Suprapubic skin (tissue), 4 donors: ENCODE data around the gene TACR3.
"Not testable (repeated sequence)": the region's sequence is repeated elsewhere in the genome, so short reads cannot be mapped to it uniquely, and the experiment has no call there.

Experiments
- POLR2A ChIP-seq, 2 donors: fragments of 450-650 bp; IDR thresholded peaks; one replicate each; pipeline ENCODE4 v1.6.1; 2017; ENCODE audit warnings: antibody characterized with exemption in 2 of 2, mild to moderate bottlenecking in 2 of 2, moderate library complexity in 2 of 2
- POLR2AphosphoS5 ChIP-seq, 3 donors: sonication (generic); formaldehyde crosslinking; IDR thresholded peaks; one replicate each; pipeline ENCODE4 v1.6.1; 2017; ENCODE audit warnings: antibody characterized with exemption in 3 of 3
- TF ChIP-seq, protein P1 (sequence below), 2 donors: fragments of 200-600 bp in 1 of 2; fragments of 450-650 bp in 1 of 2; sonication (generic) in 1 of 2; IDR thresholded peaks; one replicate each; pipeline ENCODE4 v1.5.1; 2016 to 2019; ENCODE audit warnings: antibody characterized with exemption in 2 of 2, mild to moderate bottlenecking in 1 of 2, moderate library complexity in 1 of 2

DNA sequence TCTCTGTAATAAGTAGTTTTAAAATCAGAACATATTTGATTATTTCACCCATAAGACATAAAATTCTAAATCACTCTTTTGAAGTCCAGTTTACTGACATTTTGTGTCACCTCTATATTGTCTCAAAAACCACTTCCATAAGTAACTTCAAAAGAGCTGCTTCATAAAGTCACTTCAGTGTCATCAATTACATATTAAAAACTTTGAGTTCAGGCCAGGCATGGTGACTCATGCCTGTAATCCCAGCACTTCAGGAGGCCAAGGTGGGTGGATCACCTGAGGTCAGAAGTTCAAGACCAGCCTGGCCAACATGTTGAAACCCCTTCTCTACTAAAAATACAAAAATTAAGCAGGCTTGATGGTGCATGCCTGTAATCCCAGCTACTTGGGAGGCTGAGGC lies 53.0 kb downstream of the TACR3 start:
- TF ChIP-seq POLR2AphosphoS5, POLR2A (IDR thresholded peaks at IDR 0.05): not testable (repeated sequence)
- TF ChIP-seq, protein P1, sequence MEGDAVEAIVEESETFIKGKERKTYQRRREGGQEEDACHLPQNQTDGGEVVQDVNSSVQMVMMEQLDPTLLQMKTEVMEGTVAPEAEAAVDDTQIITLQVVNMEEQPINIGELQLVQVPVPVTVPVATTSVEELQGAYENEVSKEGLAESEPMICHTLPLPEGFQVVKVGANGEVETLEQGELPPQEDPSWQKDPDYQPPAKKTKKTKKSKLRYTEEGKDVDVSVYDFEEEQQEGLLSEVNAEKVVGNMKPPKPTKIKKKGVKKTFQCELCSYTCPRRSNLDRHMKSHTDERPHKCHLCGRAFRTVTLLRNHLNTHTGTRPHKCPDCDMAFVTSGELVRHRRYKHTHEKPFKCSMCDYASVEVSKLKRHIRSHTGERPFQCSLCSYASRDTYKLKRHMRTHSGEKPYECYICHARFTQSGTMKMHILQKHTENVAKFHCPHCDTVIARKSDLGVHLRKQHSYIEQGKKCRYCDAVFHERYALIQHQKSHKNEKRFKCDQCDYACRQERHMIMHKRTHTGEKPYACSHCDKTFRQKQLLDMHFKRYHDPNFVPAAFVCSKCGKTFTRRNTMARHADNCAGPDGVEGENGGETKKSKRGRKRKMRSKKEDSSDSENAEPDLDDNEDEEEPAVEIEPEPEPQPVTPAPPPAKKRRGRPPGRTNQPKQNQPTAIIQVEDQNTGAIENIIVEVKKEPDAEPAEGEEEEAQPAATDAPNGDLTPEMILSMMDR (IDR thresholded peaks at IDR 0.05) = not testable (repeated sequence)
